HG03175 (cell line): ENCODE results near the gene CLASP1.
"Not testable (repeated sequence)": the region's sequence is repeated elsewhere in the genome, so short reads cannot be mapped to it uniquely, and the experiment has no call there.

Source experiments
- ATAC-seq: cut with Tn5 transposase; IDR thresholded peaks from one replicate; pipeline ENCODE4 v1.9.1; 2021; ENCODE audit warnings: mild to moderate bottlenecking, moderate library complexity; ENCODE audit not compliant: unreplicated experiment

The CLASP1 gene

DNA sequence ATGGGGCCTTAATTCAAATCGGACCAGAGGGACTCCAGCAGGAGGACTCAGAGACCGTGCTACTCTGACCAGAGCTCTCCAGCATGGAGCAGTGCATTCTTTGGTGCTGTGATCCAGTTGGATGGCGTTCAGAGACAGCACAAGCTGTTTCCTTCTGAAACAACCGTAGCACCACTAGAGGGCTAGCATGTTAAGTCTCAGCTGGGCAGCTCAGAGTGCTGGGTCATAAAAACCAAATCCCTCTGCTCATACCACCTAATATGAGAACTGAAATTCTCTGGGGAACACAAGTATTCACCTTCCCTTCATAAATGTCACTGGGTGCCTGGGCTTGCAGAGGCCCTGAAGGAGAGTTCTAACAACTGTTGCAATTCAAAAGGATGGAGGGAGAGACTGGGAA, 266.5 kb downstream of the CLASP1 start:
- ATAC-seq, result no peak

DNA sequence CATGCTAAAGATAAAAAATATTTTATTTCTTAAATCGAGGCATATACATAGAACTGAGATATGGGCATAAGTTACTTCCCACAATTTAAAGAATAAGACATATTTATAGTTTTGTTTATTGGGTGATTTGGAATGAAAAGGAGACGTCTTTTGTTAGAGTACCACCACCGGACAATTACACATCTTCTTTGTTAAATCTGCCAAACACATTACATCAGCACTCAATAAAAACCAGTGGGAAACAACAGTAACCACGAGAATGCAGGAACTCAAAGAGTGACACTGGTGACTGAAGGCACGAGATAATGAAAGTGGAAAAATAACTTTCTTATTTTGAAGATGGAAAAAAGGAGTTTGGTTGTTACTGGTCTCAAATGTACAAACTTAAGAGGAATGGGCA, 271.6 kb downstream of the CLASP1 start:
- ATAC-seq, result no peak

DNA sequence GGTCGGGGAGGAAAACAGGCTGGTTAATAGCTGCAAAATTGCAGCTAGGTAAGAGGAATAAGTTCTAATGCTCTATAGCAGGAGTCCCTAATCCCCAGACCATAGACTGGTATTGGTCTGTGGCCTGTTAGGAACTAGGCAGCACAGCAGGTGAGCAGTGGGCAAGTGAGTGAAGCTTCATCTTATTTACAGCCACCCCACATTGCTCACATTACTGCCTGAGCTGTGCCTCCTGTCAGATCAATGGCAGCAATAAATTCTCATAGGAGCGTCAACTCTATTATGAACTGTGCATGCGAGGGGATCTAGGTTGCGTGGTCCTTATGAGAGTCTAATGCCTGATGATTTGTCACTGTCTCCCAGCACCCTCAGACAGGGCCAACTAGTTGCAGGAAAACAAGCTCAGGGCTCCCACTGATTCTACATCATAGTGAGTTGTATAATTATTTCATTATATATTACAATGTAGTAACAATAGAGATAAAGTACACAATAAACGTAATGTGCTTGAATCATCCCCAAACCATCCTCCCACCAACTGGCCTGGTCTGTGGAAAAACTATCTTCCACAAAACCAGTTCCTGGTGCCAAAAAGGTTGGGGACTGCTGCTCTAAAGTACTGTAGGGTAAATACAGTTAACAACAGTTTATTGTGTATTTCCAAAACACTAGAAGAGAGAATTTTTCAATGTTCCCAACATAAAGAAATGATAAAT, 272.6 kb downstream of the CLASP1 start:
- no peak for ATAC-seq

DNA sequence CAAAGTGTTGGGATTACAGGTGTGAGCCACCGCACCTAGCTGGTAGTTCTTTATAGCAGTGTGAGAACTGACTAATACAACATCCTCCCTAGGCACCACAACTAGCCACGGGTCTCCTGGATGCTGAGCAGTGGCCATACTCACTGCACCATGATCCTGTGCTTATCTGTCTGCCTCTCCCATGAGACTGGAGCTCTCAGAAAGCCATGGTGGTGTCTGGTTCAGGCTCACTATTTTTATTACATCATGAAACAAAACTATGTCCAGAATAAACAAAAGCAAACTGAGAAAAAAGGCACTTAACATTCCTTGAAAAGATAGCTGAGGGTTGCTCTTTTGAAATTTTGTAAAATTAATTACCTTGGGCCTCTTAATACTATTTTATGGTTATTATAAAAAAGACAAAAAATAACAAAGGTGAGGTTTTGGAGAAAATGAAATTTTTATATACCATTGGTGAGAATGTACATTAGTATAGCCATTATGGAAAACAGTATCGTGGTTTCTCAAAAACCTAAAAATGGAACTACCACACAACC, 273.6 kb downstream of the CLASP1 start:
- ATAC-seq, result no peak

DNA sequence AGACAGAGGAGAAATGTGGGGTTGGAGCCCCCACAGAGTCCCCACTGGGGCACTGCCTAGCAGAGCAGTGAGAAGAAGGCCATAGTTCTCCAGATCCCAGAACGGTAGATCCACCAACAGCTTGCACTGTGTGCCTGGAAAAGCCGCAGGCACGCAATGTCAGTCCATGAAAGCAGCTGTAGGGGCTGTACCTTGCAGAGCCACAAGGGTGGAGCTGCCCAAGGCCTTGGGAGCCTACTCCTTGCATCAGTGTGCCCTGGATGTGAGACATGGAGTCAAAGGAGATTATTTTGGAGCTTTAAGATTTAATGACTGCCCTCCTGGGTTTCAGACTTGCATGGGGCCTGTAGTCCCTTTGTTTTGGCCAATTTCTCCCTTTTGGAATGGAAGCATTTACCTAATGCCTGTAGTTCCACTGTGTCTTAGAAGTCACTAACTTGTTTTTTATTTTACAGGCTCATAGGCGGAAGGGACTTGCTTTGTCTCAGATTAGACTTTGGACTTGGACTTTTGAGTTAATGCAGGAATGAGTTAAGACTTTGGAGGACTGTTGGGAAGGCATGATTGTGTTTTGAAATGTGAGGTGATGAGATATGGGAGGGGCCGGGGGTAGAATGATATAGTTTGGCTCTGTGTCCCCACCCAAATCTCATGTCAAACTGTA, 274.7 kb downstream of the CLASP1 start:
- not testable (repeated sequence) for ATAC-seq

DNA sequence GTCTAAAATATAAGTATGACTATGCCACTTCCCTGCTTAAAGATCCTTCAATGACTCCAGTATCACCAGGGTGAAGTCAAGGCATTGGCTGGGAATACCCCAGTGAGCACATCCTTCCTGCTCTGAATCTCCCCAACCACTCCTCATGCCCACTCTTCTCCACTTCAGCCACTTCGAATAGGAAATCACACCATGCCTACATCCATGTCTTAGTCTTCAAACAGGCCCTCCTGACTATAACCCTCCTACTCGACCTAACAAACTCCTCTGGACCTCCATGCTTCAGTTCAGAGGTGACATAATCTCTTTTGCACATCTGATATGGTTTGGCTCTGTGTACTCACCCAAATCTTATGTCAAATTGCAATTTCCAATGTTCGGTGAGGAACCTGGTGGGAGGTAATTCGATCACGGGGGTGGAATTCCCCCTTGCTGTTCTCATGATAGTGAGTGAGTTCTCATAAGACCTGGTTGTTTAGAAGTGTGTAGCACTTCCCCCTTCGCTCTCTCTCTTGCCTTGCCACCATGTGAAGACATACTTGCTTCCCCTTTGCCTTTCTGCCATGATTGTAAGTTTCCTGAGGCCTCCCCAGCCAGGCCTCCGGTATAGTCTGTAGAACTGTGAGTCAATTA, 276.4 kb downstream of the CLASP1 start:
- no peak for ATAC-seq

DNA sequence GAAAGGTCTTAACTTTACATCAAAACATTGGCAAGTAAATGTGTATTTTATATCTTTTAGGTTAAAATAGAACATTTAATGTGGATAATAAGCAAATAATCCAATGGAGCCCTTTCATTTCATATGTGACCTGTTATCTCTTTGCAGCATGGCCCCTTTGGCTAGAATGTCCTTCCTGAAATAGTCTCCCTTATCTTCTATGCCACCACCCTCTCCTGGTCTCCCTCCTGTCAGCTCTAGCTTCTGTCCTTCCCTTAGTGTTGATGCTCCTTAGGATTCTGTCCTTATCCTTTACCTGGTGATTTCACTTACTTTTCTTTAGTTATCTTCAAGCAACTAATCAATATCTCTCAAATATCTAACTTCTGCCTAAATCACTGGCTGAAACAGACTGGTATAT, 277.2 kb downstream of the CLASP1 start:
- ATAC-seq, result no peak

DNA sequence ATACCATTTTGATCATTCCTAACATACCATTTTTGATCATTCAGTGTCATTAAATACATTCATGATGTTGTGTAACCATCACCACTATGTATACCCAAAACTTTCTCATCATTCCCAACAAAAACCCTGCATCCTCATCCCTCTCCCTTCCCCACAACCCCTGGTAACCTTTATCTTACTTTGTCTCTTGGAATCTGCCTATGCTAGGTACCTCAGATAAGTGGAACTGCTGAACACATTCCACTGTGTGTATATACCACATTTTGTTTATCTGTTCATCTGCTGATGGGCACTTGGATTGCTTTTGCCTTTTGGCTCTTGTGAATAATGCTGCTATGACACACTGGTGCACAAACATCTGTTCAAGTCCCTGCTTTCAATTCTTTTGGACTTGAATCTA, 280.4 kb downstream of the CLASP1 start:
- no peak for ATAC-seq

DNA sequence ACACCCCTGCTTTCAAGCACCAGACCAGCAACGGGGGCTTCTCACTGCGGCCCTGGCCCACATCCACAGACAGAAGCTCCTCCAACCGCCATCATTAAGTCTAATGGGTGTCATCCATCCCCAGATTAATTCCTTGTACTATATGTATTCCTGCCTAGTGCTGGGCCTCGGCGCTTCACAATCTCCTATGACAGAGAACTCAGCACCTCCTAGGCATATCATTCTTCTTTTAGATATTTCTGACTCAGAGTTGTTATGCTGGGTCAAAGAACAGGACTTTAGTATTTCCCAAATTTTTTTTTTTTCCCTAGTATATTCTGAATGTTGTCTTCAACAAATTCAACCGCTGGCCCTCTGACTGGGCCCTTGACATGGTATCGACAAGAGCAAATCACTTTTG, 281.1 kb downstream of the CLASP1 start:
- ATAC-seq, result no peak

DNA sequence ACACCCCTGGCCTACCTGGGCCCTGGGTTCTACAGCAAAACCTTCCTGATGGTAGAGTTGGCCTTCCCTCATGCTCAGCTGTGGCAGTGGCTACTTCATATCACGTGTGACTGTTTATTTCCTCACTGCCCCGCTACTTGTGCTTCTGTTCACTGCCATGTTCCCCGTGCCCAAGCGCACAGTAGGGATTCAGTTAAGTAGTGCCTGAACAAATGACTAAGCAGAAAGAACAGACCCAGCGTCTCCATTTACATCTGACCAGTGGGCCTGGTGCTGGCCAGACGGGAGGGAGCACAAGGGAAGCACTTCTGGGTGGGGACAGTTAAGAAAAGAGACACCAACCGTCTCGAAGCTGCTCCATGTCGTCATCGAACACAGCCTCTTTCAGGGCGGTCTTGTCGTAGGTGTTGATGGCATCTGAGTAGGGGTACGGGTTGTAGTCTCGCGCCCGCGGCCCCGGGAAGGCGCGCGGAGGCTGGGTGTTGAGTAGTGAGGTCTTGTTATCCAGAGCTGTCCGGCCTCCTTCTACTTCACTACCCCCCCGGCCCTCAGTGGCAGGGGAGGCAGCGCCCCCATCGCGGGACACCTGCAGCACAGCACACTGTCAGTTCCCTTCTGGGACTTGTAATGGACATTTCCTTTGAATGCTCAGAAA, 281.9 kb downstream of the CLASP1 start:
- ATAC-seq, result no peak

DNA sequence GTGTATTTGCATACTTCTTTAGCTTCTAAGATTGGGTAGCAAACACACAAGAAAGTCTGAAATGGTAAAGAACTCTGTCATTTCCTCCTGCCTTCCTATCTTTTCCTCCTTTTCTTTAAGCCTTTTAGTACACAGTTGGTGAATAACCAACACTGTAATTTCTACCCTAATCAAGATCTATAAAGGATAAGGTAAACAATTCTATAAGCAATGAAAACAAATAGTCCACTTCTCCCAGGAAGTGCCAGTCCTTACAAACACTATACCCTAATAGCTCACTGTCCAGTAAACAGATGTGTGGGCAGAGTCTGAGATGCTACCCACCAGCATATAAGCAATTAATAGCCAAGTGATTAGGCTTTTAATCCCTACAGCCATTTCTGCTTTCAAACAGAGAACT, 283.2 kb downstream of the CLASP1 start:
- no peak for ATAC-seq

DNA sequence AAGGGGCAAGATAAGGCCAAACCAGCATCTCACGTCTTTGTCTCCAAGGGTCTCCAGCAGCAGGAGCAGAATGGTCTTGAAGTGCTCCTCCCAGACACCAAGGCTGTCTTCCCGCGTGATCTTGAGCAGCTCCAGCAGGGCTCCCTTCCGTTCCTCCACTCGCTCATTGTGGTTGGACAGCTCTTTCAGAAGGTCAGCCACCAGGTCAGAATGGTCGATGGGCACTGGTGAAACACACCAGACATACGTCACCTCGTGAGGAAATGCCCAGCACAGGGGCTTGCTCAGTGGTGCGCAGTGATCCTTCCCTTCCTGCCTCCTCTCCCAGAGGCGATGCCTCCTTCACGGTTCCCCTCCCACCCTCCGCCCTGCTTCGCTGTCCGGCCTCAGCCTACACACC, 284.2 kb downstream of the CLASP1 start:
- ATAC-seq, result no peak

DNA sequence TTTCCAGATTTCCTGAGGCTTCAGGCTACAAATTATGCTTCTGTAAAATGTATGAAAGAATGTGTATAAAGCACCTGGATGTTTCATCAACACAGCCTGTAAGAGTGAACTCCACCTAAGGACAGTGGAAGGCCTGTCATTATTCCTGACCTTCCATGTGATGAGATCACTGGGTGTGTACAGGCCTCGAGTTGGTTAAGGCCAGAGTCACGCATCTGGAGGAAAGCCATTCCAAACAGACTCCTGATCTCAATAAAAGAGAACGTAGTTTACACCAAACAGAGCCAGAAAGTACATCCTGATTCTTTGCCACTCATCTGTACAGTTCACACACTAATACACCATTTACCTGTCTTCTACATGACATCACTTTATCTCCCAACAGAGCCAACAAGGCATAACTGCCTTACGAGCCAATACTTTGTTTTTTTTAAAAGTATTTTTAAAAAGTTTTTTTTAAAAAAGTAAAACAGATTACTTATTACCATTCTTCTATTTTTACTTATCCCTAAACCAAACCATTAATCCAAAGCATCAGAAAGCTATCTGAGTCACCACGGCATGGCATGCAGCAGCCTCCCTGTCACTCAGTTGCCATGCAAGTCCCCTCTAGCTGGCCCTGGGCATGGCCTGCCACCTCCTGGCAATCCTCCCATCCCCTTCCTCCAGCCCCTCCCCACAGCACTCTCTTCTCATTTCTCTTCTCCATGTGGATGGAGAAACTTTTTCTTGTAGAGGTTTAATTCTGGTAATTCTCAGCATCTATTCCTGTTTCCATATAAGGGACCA, 285.4 kb downstream of the CLASP1 start:
- ATAC-seq, result no peak

DNA sequence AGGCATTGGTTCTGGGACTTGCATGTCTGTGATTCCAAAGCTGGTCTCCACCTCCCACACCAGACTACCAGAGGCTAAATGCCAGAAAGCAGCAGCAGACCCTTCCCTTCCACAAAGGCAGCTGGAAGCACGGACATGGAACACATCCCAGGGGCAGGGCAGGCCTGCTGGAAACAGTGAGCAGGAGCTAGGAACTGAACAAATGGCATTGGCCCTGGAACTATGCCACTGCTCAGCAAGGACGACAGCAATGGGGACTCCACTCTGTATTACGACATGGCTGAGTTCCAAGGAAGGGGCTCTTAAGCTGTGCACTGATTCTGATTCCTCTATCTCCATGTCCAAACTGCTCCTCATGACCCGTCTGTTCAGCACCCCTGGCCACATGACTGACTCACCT, 286.5 kb downstream of the CLASP1 start:
- ATAC-seq, result no peak

DNA sequence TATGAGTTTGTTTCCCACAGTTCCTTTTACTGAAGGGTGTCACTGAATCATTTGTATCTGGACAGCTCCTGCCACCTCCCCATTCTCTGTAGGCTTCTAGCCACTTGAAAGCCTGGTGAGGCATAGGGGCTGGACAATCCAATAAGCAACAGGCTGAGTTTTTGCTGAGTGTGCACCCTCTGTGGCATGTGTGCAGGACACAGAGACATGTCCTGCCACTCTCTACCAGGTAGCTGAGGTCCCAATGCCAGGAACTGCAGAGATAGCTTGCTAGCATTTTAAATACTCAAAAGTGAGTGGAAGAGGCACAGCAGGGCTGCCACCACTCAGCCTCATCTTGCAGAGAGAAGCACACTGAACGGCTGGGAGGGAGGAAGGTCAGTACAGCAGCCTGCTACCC, 287.0 kb downstream of the CLASP1 start:
- no peak for ATAC-seq

DNA sequence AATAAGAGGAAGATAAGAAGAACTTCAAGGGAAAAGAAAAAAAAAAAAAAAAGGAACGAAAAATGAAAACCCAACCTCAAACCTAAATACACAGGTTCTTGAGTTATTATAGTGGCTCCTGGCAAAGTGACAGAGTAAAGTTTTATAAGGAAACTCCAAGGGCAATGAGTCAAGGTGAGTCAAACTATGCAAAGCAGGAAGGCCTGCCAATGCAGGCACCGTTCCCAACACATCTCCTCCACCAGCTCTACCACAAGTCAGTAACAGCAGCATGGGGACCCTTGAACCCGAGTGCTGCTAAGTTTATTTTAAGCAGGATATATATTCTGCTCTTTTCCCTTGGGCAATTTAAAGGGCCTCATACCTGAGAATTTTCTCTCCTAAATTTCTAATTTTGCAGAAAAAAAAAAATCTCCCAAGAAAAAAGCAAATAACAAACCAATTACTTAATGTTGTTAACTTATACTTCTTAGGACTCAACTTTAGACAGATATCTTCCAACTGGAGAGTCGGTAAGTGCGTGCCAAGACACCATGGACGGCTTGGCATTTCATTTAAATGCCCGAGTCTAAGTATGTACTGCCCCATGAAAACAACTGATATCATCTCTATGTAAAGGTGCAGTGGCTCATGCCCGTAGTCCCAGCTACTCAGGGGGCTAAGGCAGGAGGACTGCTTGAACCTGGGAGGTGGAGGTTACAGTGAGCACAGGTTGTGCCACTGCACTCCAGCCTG, 288.5 kb downstream of the CLASP1 start:
- no peak for ATAC-seq

DNA sequence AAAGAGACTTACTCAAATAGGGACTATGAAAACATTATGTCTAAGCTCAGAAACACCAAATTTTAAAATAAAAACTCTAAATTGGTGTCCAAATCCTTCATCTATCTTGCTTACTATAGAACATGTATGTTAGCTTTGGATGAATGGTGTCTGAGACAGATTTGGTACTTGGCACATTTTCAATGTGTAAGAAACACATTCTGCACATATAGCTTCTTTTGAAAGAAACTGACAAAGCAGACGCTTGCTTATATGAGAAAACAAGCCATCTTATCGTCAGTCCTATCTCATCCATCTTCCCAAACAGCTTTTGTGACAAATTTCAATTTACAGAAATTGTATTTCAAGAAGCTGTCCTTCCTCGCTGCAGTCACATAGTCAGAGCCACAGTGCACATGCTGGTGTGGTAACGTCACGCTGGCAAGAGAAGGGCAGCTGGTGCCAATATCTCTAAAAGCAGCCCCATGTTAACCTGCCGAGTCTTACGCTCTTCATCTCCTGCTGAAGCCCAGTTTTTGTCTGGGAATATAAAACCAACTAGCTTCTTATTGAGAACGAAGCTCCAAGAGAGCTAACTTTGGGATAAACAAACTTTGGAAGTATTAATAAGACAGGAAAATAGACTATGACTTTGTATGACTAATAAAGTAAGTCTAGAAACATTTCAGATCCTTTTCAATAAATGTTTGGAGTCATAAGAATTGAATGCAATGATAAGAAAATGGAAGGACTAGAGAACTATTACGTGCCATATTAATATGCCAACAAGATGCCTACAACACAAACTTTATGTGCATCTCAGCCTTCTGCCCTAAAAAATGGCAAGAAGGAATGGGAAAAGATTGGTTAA, 289.3 kb downstream of the CLASP1 start:
- no peak for ATAC-seq

DNA sequence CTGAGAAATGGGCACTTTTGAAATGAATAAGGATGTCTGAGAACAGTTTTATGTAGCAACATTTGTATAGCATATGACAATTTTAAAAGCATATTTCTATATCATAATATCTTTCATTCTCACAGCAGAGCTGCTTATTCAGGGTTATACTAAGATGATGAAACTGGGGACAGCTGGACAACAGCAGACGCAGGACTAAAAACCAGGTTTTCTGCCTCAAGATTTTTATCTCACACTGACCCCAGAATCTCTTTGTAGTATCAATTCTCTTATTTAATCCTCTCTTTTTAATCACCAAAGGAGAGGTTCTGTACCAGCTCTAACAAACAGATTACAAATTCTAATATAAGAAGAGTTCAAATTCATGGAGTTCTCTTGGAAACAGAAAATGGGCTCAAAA, 290.1 kb downstream of the CLASP1 start:
- ATAC-seq, result no peak

DNA sequence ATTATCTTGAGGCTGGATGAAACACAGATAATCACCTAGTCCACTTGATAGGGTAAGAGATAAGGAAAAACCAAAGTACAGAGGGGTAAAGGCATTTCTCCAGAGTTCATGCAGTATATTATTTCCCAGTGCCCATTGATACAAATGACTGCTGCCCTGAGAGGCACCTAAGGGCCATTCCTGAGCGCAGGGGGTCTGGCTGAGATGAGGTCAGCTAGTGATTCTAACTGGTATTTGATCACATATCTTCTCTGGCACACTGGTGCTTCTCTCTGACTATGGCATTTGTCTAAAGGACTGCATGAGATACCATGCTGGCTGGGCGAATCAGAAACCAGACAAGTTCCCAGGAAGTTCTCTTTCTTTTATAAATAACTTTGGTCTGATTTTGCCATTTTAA, 291.0 kb downstream of the CLASP1 start:
- no peak for ATAC-seq
